RWPE2 (cell line): ENCODE measurements around the gene MCC.
A peak's percentile ranks its signal among the peaks of the same experiment; 100 is the strongest.

Source experiments
- ATAC-seq: fragments of 200-7000 bp; cut with Tn5 transposase; 3 replicates; pipeline ENCODE4 v1.9.1; 2021; ENCODE audit warnings: low read depth
- DNase-seq: peaks from one replicate; pipeline ENCODE4 v3.0.0-alpha.2; 2020; ENCODE audit warnings: low spot score
- H3K27ac ChIP-seq: fragments of 450-650 bp; 2 replicates; pipeline ENCODE4 v1.5.1; 2017; ENCODE audit warnings: mild to moderate bottlenecking; ENCODE audit not compliant: poor library complexity, severe bottlenecking
- H3K27me3 ChIP-seq: fragments of 250-450 bp; sonication (Bioruptor Pico); 2 replicates; pipeline ENCODE4 v1.5.1; 2021; ENCODE audit warnings: mild to moderate bottlenecking, moderate library complexity; ENCODE audit not compliant: insufficient read depth, poor library complexity, severe bottlenecking
- H3K36me3 ChIP-seq: fragments of 250-450 bp; sonication (Bioruptor Pico); 2 replicates; pipeline ENCODE4 v1.5.1; 2020; ENCODE audit warnings: low read depth, mild to moderate bottlenecking, moderate library complexity
- H3K4me1 ChIP-seq: fragments of 250-450 bp; sonication (Bioruptor Pico); 2 replicates; pipeline ENCODE4 v1.5.1; 2021; ENCODE audit warnings: mild to moderate bottlenecking, moderate library complexity; ENCODE audit not compliant: insufficient read depth, poor library complexity, severe bottlenecking
- H3K4me3 ChIP-seq: fragments of 250-450 bp; sonication (Bioruptor Pico); 2 replicates; pipeline ENCODE4 v1.5.1; 2021; ENCODE audit warnings: mild to moderate bottlenecking, moderate library complexity; ENCODE audit not compliant: severe bottlenecking
- H3K9me3 ChIP-seq: fragments of 250-450 bp; sonication (Bioruptor Pico); 2 replicates; pipeline ENCODE4 v1.5.1; 2021; ENCODE audit warnings: mild to moderate bottlenecking, moderate library complexity; ENCODE audit not compliant: severe bottlenecking
- CTCF ChIP-seq: fragments of 450-650 bp; IDR thresholded peaks from one replicate; pipeline ENCODE4 v1.5.1; 2017; ENCODE audit warnings: mild to moderate bottlenecking, moderate library complexity; ENCODE audit not compliant: poor library complexity, severe bottlenecking

Gene MCC

GRCh38 chr5:113171520-113171919 is 316.7 kb downstream of the MCC start:
- TF ChIP-seq CTCF = no peak

GRCh38 chr5:113170707-113171106 is 317.5 kb downstream of the MCC start:
- DNase-seq (no peak), ATAC-seq (no peak)
- Histone ChIP-seq H3K4me3 (no peak overlapping the region), H3K9me3 (no peaks in the 10 kb centered on the region), H3K27ac (no peak overlapping the region), H3K4me1 (peaks cover 39% of the 10 kb centered on the region), H3K27me3 (no peaks in the 10 kb centered on the region), H3K36me3 (no peaks in the 10 kb centered on the region)
- TF ChIP-seq CTCF = no peak

More at GRCh38 chr5:113171520-113171919, 316.7 kb downstream of the MCC start:
- Histone ChIP-seq H3K9me3 (no peaks in the 10 kb centered on the region), H3K27me3 (no peaks in the 10 kb centered on the region), H3K27ac (no peak overlapping the region), H3K4me1 (peaks cover 31% of the 10 kb centered on the region), H3K4me3 (no peak overlapping the region), H3K36me3 (no peaks in the 10 kb centered on the region)
- DNase-seq = no peak
- ATAC-seq = no peak

- no peaks in the 10 kb centered on the region for H3K27me3 ChIP-seq
- no peak for DNase-seq
- H3K4me1 ChIP-seq = peaks cover 49% of the 10 kb centered on the region
- H3K4me3 ChIP-seq = no peak overlapping the region
- ATAC-seq = no peak
- TF ChIP-seq CTCF = no peak
- no peaks in the 10 kb centered on the region for H3K36me3 ChIP-seq
- H3K9me3 ChIP-seq = no peaks in the 10 kb centered on the region
- no peak overlapping the region for H3K27ac ChIP-seq
Observed at GRCh38 chr5:113169720-113170119, 318.5 kb downstream of the MCC start.

DNA sequence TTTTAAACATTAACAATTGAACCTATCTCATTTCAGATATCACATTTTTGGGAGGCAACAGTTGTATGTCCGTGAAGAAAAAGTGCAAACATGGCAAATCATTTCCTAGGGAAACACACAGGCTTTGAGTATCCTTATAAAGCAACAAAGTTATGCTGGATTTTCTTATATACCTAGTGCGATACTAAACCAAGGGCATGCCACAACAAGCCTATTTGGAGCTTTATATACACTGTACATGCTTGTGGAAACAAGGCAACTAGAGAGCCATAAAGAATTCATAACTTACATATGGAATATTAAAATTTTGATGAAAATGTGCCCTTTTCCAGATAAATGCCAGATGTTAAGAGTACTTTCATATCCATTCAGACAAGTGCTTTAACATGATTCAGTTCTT is 320.3 kb downstream of the MCC start:
- peak; percentile 28 for ATAC-seq
- Histone ChIP-seq H3K36me3 (no peaks in the 10 kb centered on the region), H3K27me3 (no peaks in the 10 kb centered on the region), H3K4me1 (peaks cover 66% of the 10 kb centered on the region), H3K4me3 (no peak overlapping the region), H3K9me3 (no peaks in the 10 kb centered on the region), H3K27ac (peak overlapping the region; percentile 88)
- DNase-seq = no peak
- TF ChIP-seq CTCF = no peak

DNA sequence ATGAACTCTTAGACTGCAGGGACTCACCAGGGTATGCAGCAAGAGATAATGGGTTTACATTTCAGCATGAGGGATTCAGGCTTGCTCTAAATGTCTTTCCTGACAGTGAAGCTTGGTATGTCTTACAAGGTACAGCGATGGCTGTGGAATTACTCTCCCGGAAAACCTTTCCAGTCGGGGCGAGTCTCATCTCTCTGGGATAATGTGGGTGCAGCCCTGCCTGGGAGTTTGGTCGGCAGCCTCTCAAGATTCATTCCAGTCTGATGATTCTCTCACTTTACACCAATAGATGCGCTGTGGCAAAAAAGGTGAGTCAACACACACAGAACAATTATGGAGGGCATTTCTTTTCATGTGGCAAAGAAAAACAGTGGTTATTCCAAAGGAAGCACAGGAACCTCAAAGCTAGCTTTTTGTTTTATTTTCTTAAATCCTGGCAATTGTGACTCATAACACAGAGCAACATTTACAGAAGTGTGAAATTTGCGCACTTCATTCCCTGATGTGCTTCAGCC is 321.3 kb downstream of the MCC start:
- ATAC-seq (peak; percentile 86), DNase-seq (peak; percentile 96)
- TF ChIP-seq CTCF = no peak
- Histone ChIP-seq H3K36me3 (no peaks in the 10 kb centered on the region), H3K27me3 (no peaks in the 10 kb centered on the region), H3K4me1 (peaks cover 75% of the 10 kb centered on the region), H3K9me3 (no peaks in the 10 kb centered on the region), H3K27ac (peak overlapping the region; percentile 88), H3K4me3 (no peak overlapping the region)
